Measurements from ENCODE around the gene ITSN1.
"Not testable (repeated sequence)": the region's sequence is repeated elsewhere in the genome, so short reads cannot be mapped to it uniquely, and the experiment has no call there.

The ITSN1 gene

GRCh38 chr21:33901412-33902288 is 259.3 kb downstream of the ITSN1 start:
- FAIRE-seq, result no peak

- no peak for FAIRE-seq
Measured at GRCh38 chr21:33902349-33902748, 260.0 kb downstream of the ITSN1 start.

- no peak for FAIRE-seq
Measured at GRCh38 chr21:33904041-33904440, 261.7 kb downstream of the ITSN1 start.

- no peak for FAIRE-seq
Measured at GRCh38 chr21:33908760-33909159, 266.5 kb downstream of the ITSN1 start.

- no peak for FAIRE-seq
Measured at GRCh38 chr21:33909756-33910155, 267.5 kb downstream of the ITSN1 start.

- FAIRE-seq, result no peak
Measured at GRCh38 chr21:33914188-33914587, 271.9 kb downstream of the ITSN1 start.

- peak; percentile 21 for FAIRE-seq
Measured at GRCh38 chr21:33915368-33916199, 273.3 kb downstream of the ITSN1 start, which contains the start of gene ATP5PO. Gene ATP5PO, minus strand, starts transcription at chr21:33915804. Its CDS starts 41 bp downstream, at chr21:33915763.

- FAIRE-seq, result no peak
Measured at GRCh38 chr21:33916200-33916567, 273.9 kb downstream of the ITSN1 start.

- no peak for FAIRE-seq
Measured at GRCh38 chr21:33917421-33917820, 275.1 kb downstream of the ITSN1 start.

- FAIRE-seq, result peak; percentile 81
Measured at GRCh38 chr21:33924079-33924765, 281.9 kb downstream of the ITSN1 start.

- FAIRE-seq, result no peak
Measured at GRCh38 chr21:33924766-33925100, 282.4 kb downstream of the ITSN1 start.

- not testable (repeated sequence) for FAIRE-seq
Measured at GRCh38 chr21:33926248-33926647, 283.9 kb downstream of the ITSN1 start.

- not testable (repeated sequence) for FAIRE-seq
Measured at GRCh38 chr21:33931052-33931798, 288.9 kb downstream of the ITSN1 start.

GRCh38 chr21:33931799-33932390 is 289.6 kb downstream of the ITSN1 start:
- FAIRE-seq, result no peak

GRCh38 chr21:33932731-33933130 is 290.4 kb downstream of the ITSN1 start:
- no peak for FAIRE-seq

GRCh38 chr21:33936301-33937038 is 294.2 kb downstream of the ITSN1 start:
- FAIRE-seq, result no peak

- no peak for FAIRE-seq
Measured at GRCh38 chr21:33937146-33937545, 294.8 kb downstream of the ITSN1 start.

GRCh38 chr21:33937931-33938339 is 295.6 kb downstream of the ITSN1 start:
- no peak for FAIRE-seq

- no peak for FAIRE-seq
Measured at GRCh38 chr21:33938381-33938780, 296.1 kb downstream of the ITSN1 start.

GRCh38 chr21:33939226-33939625 is 296.9 kb downstream of the ITSN1 start:
- FAIRE-seq, result no peak

GRCh38 chr21:33940164-33940880 is 298.0 kb downstream of the ITSN1 start:
- no peak for FAIRE-seq

All from islet of Langerhans (tissue), 1 donor.